Loucy (cell line): ENCODE measurements around the gene CARD19.

Experiments used
- CTCF ChIP-seq: fragments of 200-600 bp; sonication (generic); conservative IDR thresholded peaks from 2 replicates; pipeline ENCODE4 v1.5.1; 2014; ENCODE audit warnings: mild to moderate bottlenecking, antibody characterized with exemption, low read length
- EZH2phosphoT487 ChIP-seq: fragments of 200-600 bp; IDR thresholded peaks from 2 replicates; pipeline ENCODE4 v1.6.1; 2018; ENCODE audit warnings: antibody characterized with exemption, mild to moderate bottlenecking, moderate library complexity, borderline replicate concordance

- TF ChIP-seq CTCF, result no peak
- no peak for TF ChIP-seq EZH2phosphoT487
Measured at GRCh38 chr9:93128715-93129224, 32.8 kb downstream of the CARD19 start.
